SJSA1 (cell line): ENCODE results near the gene SLC25A13. TPM values are rescaled to one million over a fixed set of nuclear protein-coding genes. Genes with fewer than 3 reads are reported as not detected.

Experiments used
- DNase-seq, 2 experiments: peaks; one replicate each; pipeline ENCODE4 v3.0.0-alpha.2; 2015 to 2020; ENCODE audit warnings: low spot score in 2 of 2, low read depth in 1 of 2
- H3K27ac ChIP-seq: fragments of 250-450 bp; sonication (Bioruptor Pico); 2 replicates; pipeline ENCODE4 v1.5.1; 2020; ENCODE audit warnings: mild to moderate bottlenecking, moderate library complexity
- H3K27me3 ChIP-seq: fragments of 250-450 bp; sonication (Bioruptor Pico); replicated peaks from 2 replicates; pipeline ENCODE4 v1.5.1; 2020; ENCODE audit warnings: mild to moderate bottlenecking, moderate library complexity
- H3K36me3 ChIP-seq: fragments of 250-450 bp; sonication (Bioruptor Pico); 2 replicates; pipeline ENCODE4 v1.5.1; 2020; ENCODE audit warnings: mild to moderate bottlenecking
- H3K4me1 ChIP-seq: fragments of 250-450 bp; sonication (Bioruptor Pico); replicated peaks from 2 replicates; pipeline ENCODE4 v1.6.1; 2021; ENCODE audit warnings: mild to moderate bottlenecking
- H3K4me3 ChIP-seq: fragments of 250-450 bp; sonication (Bioruptor Pico); 2 replicates; pipeline ENCODE4 v1.5.1; 2020; ENCODE audit warnings: mild to moderate bottlenecking
- H3K9me3 ChIP-seq: fragments of 250-450 bp; sonication (Bioruptor Pico); replicated peaks from 2 replicates; pipeline ENCODE4 v1.5.1; 2020; ENCODE audit warnings: mild to moderate bottlenecking
- total RNA-seq: library from RNA; depleted of rRNA; stranded (reverse); fragments of >200 nt; shearing (Covaris generic); gene quantifications from 2 replicates; pipeline ENCODE4 v1.2.3, GENCODE V29; 2014

SLC25A13 gene
- total RNA-seq, 1 experiment from 2014 or later = 78.1 TPM

DNA sequence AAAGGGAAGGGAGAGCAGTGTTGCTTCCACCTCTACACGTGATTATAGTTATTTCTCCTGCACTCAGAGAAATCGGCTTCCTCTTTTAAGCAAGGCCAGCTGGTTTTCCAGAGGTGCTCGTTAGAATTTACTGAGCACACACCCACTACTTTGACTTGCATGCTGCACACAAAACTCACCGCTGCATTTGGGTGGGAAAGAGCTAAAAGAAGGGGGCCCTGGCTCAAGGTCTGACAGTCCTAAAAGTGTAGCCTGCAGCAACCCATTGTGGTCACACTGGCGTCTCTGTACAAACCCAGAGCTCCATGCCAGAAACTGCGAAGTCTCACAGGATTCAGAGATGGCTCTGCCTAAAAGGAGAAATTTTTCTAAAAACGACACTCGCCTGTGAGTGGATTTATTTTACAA, 133.7 kb downstream of the SLC25A13 start:
- Histone ChIP-seq H3K4me1 (peaks cover 20% of the 10 kb centered on the region), H3K27ac (peak overlapping the region; percentile 58), H3K27me3 (no peaks in the 10 kb centered on the region), H3K36me3 (peaks cover 15% of the 10 kb centered on the region), H3K9me3 (no peaks in the 10 kb centered on the region), H3K4me3 (0 out of 2 replicates have a peak overlapping the region, but pooled peaks have one; percentile 0)
- DNase-seq = peak; percentile 52 to 73

- Histone ChIP-seq H3K27ac (peak overlapping the region; percentile 58; the same call in 1 of the 2 replicates), H3K9me3 (no peaks in the 10 kb centered on the region), H3K36me3 (peaks cover 19% of the 10 kb centered on the region), H3K4me1 (peaks cover 20% of the 10 kb centered on the region), H3K27me3 (no peaks in the 10 kb centered on the region), H3K4me3 (no peak overlapping the region)
- no peak for DNase-seq
Measured at GRCh38 chr7:96187735-96188134, 134.2 kb downstream of the SLC25A13 start.

- no peaks in the 10 kb centered on the region for H3K27me3 ChIP-seq
- H3K9me3 ChIP-seq = no peaks in the 10 kb centered on the region
- no peak overlapping the region for H3K4me3 ChIP-seq
- DNase-seq = no peak
- H3K36me3 ChIP-seq = peaks cover 19% of the 10 kb centered on the region
- H3K27ac ChIP-seq = no peak overlapping the region
- H3K4me1 ChIP-seq = peaks cover 20% of the 10 kb centered on the region
Measured at GRCh38 chr7:96184783-96185182, 137.1 kb downstream of the SLC25A13 start.

- Histone ChIP-seq H3K4me1 (peaks cover 7% of the 10 kb centered on the region), H3K4me3 (no peak overlapping the region), H3K27me3 (no peaks in the 10 kb centered on the region), H3K36me3 (peaks cover 20% of the 10 kb centered on the region), H3K9me3 (no peaks in the 10 kb centered on the region), H3K27ac (no peak overlapping the region)
- DNase-seq = no peak
Measured at GRCh38 chr7:96183163-96183670, 138.7 kb downstream of the SLC25A13 start.

DNA sequence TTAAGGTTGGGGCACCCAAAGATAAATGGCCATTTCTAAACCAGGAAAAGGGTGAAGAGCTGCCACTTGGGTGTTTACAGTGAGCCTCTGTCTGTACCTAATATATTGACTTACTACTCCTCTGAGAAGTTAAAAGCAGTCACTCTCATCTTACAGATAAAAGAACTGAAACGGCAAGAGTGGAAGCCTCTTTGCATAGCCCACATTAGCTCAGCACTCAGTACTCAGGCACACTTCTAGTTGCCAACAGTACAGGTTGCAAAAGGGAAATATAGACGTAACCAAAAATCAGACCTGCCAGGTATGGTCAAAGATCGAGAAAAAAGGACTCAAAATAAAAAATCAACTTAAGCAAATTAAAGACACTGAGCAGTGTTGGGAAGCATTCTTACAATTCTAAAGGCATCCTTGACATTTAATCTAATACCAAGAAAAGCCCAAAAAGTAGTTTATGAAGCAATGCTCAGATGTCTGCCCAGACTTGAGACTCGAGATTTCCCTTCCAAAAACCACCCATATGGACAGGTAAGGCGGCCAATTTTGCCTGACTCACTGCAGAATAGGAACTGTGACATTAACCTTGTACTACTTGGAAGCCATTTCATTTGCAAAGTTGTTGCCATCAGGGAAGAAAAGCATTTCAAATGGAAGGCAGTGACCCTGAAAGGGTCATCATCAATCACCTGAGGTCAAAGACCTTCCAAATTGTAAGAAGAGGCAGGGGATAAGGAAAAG, 139.3 kb downstream of the SLC25A13 start:
- DNase-seq = no peak

DNA sequence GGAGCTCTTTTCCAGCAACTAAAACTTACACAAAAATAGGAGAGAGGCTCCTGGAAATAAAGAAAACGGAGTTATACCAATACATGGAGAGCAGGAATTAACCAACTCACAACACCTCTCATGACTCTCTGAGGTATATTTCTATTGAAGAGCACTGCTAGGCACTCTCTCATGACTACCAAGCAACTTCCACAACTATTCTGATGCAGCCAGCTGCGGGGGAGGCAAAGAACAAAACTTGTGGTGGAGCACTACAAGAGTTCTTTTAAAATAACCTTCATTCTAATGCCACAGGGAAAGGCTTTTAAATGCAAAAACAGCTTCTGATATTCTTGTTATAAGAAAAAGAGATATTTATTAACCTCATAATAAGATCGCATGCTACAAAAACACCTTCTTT, 140.7 kb downstream of the SLC25A13 start:
- H3K9me3 ChIP-seq = no peaks in the 10 kb centered on the region
- no peak overlapping the region for H3K4me3 ChIP-seq

More for the DNA sequence above, 139.3 kb downstream of the SLC25A13 start:
- no peak overlapping the region for H3K4me3 ChIP-seq
- peaks cover 1% of the 10 kb centered on the region; the same call in 1 of the 2 replicates for H3K4me1 ChIP-seq
- H3K36me3 ChIP-seq = peaks cover 23% of the 10 kb centered on the region
- H3K27me3 ChIP-seq = no peaks in the 10 kb centered on the region
- H3K9me3 ChIP-seq = no peaks in the 10 kb centered on the region
- no peak overlapping the region for H3K27ac ChIP-seq

DNA sequence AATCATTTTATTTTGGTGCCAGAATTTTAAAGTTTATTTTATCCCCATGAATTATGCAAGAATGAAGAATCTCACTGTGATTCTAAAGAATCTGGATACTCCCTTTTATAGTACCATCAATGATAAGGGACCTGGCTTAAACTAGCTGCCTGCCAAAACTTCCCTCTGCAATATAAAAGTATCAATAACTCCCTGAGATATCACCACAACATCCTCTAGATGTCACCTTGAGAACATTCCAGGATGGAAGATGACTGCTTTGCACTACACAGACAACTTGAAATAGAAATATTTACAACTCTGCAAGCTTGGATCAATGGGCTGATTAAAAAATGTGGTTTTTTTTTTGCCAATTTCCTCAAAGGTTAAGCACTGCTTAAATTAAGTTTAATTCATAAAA, 142.1 kb downstream of the SLC25A13 start:
- no peak for DNase-seq
- Histone ChIP-seq H3K4me3 (no peak overlapping the region), H3K36me3 (peaks cover 23% of the 10 kb centered on the region), H3K27me3 (no peaks in the 10 kb centered on the region), H3K27ac (no peak overlapping the region), H3K4me1 (no peaks in the 10 kb centered on the region), H3K9me3 (no peaks in the 10 kb centered on the region)

More for the DNA sequence above, 140.7 kb downstream of the SLC25A13 start:
- Histone ChIP-seq H3K27me3 (no peaks in the 10 kb centered on the region), H3K27ac (no peak overlapping the region), H3K4me1 (no peaks in the 10 kb centered on the region), H3K36me3 (peaks cover 23% of the 10 kb centered on the region)
- DNase-seq = no peak

- no peak for DNase-seq
- no peak overlapping the region for H3K4me3 ChIP-seq
- H3K4me1 ChIP-seq = no peaks in the 10 kb centered on the region
Measured at GRCh38 chr7:96179341-96179740, 142.6 kb downstream of the SLC25A13 start.

GRCh38 chr7:96178581-96178980, 143.3 kb downstream of the SLC25A13 start:
- no peaks in the 10 kb centered on the region for H3K4me1 ChIP-seq
- H3K9me3 ChIP-seq = no peaks in the 10 kb centered on the region
- no peak for DNase-seq
- no peak overlapping the region for H3K4me3 ChIP-seq
- H3K36me3 ChIP-seq = peaks cover 12% of the 10 kb centered on the region
- H3K27ac ChIP-seq = no peak overlapping the region
- H3K27me3 ChIP-seq = no peaks in the 10 kb centered on the region

More at GRCh38 chr7:96179341-96179740, 142.6 kb downstream of the SLC25A13 start:
- Histone ChIP-seq H3K9me3 (no peaks in the 10 kb centered on the region), H3K36me3 (peaks cover 20% of the 10 kb centered on the region), H3K27me3 (no peaks in the 10 kb centered on the region), H3K27ac (no peak overlapping the region)

DNA sequence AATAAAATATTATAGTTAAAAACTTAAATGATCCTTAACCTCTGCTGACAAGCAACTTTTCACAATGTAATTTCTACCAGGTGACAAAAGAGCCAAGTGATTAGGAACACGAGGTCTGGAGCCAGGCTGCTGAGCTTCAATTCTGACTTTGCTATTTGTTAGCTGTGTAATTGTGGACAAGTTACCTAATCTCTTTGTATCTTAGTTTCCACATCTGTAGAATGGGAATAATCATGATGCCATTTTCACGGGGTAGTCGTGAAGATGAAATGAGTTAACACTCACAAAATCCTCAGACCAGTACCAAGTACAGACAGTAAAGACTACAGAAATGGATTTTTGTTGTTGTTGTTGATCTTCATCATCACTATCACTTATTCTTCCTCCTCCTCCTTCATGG, 144.5 kb downstream of the SLC25A13 start:
- no peak for DNase-seq
- H3K9me3 ChIP-seq = no peaks in the 10 kb centered on the region
- H3K27me3 ChIP-seq = no peaks in the 10 kb centered on the region
- no peaks in the 10 kb centered on the region for H3K4me1 ChIP-seq
- H3K36me3 ChIP-seq = peaks cover 3% of the 10 kb centered on the region
- H3K4me3 ChIP-seq = no peak overlapping the region
- no peak overlapping the region for H3K27ac ChIP-seq

GRCh38 chr7:96174812-96175211, 147.1 kb downstream of the SLC25A13 start:
- peaks cover 13% of the 10 kb centered on the region for H3K36me3 ChIP-seq
- no peak for DNase-seq
- no peaks in the 10 kb centered on the region for H3K9me3 ChIP-seq
- H3K4me1 ChIP-seq = peaks cover 1% of the 10 kb centered on the region
- no peak overlapping the region for H3K27ac ChIP-seq
- no peaks in the 10 kb centered on the region for H3K27me3 ChIP-seq
- no peak overlapping the region for H3K4me3 ChIP-seq

DNA sequence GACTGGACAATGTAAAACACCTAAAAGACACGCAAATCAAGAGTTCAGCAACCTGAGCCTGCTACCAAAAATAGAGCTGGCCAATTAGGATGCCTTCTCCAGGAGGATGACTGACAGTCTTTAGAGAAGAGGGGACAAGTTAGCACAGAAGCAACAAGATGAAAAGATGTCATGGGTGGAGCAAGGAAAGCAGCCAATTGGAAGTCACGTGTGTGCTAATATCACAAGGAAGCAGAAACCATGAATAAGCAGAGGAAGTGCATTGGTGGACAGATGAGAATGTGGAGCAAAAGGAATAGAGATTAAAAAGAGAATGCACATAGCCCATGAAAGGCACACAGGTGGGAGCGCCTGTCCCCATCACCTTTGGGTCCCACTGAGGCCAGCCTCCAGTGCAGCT, 148.1 kb downstream of the SLC25A13 start:
- DNase-seq = no peak
- Histone ChIP-seq H3K27ac (no peak overlapping the region), H3K36me3 (peaks cover 17% of the 10 kb centered on the region), H3K27me3 (no peaks in the 10 kb centered on the region), H3K9me3 (no peaks in the 10 kb centered on the region), H3K4me1 (peaks cover 12% of the 10 kb centered on the region), H3K4me3 (no peak overlapping the region)

DNA sequence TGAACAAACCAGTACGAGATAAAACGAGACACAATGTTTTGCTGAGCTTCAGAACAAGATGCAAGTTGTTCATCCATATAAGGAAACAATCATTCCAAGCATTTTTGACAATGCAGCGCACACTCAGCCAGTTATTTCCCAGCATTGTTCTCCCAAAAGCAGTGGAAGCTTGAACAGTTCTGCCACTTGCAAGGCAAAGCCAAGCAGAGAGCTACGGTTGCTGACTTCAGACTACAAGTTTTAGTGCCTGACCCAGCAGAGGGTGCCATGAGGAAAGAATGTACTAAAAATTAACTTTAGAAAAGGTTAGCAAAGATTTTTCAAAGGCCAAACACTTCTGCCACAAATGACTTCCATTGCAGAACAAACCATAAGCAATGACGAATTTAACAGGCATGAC, 152.5 kb downstream of the SLC25A13 start:
- Histone ChIP-seq H3K36me3 (peaks cover 22% of the 10 kb centered on the region), H3K4me3 (no peak overlapping the region), H3K27ac (peak overlapping the region; percentile 66), H3K27me3 (no peaks in the 10 kb centered on the region), H3K9me3 (no peaks in the 10 kb centered on the region), H3K4me1 (peaks cover 14% of the 10 kb centered on the region)
- peak; percentile 59 to 70 for DNase-seq

- Histone ChIP-seq H3K27ac (no peak overlapping the region), H3K4me1 (peaks cover 14% of the 10 kb centered on the region), H3K27me3 (no peaks in the 10 kb centered on the region), H3K4me3 (no peak overlapping the region), H3K9me3 (no peaks in the 10 kb centered on the region), H3K36me3 (peaks cover 31% of the 10 kb centered on the region)
- no peak for DNase-seq
Measured at GRCh38 chr7:96167424-96167823, 154.5 kb downstream of the SLC25A13 start.
